Vein endothelial cell (primary cell): ENCODE data around the gene EPHA10. TPM values are rescaled to one million over a fixed set of nuclear protein-coding genes. Genes with fewer than 3 reads are reported as not detected.

Source experiments
- small RNA-seq: library from RNA; depleted of rRNA; stranded (forward); fragments of <200 nt; gene quantifications from one replicate; pipeline ENCODE3, GENCODE V24; 2012
- total RNA-seq: library from RNA; depleted of rRNA; stranded (reverse); fragments of >200 nt; gene quantifications from 2 replicates; pipeline ENCODE4 v1.2.3, GENCODE V29; 2012

EPHA10 gene
- not detected in 2 replicates for total RNA-seq

DNA sequence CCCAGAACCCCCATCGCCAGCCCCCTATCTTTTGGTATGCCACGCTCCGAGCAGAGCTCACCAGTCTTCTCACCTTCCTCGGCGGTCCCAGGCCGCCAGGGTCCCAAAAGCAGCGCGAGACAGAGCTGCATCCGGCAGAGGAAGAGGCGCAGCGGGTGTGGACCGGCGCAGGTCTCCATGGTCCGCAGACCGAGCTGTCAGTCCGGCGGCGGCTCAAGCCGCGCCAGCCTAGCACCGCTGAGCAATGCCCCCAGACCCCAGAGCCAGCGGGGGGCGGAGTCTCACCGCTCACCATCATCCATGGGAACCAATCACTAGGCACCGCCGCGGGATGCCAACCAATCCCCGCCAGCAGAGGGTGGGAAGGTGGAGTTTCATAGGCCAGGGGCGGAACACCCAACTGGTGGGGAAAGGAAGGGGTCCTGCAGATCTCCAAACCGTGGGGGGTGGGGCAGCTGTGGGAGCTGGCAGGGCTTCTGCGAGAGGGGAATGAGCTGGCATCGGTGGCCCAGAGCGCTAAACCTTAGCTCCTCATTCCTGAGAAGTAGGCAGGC lies at the start of gene EPHA10:
EPHA10 (minus strand) TSS at position 233 of the 554 bp plus-strand sequence; CDS start at position 179, 54 bp downstream.

DNA sequence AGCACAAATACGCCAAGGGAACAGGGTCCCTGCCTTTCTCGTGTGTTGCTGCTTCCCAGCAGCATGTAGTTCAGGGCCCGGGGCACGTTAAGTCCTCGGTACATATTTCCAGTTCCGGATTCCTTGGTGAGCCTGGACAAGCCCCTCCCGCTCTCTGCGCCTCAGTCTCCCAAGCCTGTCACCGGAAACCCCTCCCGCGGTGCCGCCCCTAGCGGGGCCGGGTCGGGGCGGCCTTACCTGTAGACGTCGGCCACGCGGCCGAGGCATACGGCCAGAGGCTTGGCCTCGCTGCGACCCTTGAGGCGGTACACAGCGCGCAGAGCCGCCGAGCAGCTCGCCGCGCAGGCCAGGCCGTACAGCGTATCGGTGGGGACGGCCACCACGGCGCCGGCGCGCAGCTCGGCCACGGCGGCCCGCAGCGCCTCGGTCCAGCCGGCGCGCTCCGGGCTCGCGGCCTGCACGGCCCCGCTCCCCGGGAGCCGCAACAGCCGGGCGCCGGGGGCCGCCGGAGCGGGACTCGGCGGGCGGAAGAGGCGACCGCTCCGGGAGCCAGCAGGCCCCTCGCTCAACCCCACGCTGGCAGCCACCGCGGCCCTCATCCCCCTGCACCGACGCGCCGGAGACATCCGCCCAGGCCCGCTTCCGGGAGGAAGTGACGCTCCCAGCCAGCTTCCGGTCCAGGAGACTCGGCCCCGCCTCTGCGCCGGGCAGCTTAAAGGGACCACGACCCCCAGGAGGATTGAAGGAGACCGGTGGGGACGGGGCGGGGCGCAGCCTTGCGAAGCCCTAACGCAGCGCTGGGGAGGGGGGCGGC lies 42.8 kb upstream of the EPHA10 start, which contains the start of the genes C1orf122 and YRDC:
C1orf122 (plus strand) TSS at position 236 of the 814 bp plus-strand sequence. CDS start 615 bp downstream, outside the sequence.
YRDC (minus strand) TSS at position 654 of the 814 bp plus-strand sequence; CDS start at position 626, 28 bp downstream.

DNA sequence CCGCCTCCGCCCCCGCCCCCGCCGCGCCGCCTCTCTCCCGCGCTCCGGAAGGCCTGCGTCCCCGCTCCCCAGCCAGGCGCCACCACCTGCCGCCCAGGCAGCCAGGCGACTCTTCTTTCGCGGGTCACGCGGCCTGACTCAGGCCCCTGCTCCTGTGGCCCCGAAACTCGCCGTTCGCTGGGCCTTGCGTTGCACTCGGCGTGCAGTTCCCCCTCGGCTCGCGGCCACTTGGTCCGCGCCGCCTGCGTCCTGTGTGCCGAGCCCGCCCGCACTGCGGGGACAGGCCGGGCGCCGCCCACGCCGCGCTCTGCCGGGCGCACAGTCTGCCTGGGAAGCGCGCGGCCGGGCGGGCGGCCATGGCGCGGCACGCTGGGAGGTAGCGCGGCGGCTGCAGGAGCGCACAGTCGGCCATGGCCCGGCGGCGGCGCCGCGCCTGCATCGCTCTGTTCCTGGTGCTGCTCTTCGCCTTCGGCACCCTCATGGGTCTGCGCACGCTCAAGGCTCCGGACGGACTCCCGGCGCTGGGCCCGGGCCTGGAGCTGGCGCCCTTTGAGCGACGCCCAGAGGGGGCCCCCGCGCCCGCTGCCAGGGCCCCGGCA lies 29.0 kb upstream of the EPHA10 start, which contains the start of gene MANEAL:
MANEAL (plus strand) TSS at position 75 of the 599 bp plus-strand sequence; CDS start at position 411, 336 bp downstream.

DNA sequence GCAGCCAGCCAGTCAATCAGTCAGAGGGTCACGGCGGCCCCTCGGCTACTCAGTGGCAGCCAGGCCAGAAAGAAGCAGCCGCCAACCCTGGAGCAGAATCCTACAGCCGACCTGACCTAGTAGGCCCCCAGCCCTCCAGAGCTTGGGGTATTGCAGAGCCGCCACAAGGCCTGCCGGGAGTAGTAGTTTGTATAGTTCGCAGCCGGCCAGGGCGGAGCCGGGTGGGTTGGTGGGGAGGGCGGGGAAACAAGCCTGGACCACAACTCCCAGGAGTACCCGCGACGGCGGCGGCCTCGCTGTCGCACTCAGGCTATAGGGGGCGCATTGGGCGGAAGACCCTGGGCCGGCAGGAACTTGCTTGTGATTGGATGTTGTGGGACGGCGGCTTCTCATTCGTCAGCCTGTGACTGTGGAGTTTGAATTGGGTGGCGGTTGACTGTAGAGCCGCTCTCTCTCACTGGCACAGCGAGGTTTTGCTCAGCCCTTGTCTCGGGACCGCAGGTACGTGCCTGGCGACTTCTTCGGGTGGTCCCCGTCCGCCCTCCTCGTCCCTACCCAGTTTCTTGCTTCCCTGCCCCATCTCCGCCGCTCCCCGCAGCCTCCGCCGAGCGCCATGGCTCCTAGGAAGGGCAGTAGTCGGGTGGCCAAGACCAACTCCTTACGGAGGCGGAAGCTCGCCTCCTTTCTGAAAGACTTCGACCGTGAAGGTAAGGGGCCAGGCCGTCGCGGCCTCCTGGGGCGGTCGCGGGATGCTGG lies 72.7 kb downstream of the EPHA10 start, which contains the start of gene CDCA8:
CDCA8 (plus strand) TSS at position 439 of the 756 bp plus-strand sequence; CDS start at position 614, 175 bp downstream.

Small RNA genes lying within 50 kb of the gene (small RNA-seq; reads per million reads assigned to genes)
- not detected for gene RF00019

Other genes with a start within 250 kb of the EPHA10 start
- 13.7 and 17.0 TPM in 2 replicates for gene SNIP1, start 210.8 kb downstream of the EPHA10 start, total RNA-seq
- gene DNALI1, start 208.2 kb downstream of the EPHA10 start, total RNA-seq: 1.5 and 2.3 TPM in 2 replicates
- gene GNL2, start 169.2 kb downstream of the EPHA10 start, total RNA-seq: 61.4 and 68.1 TPM in 2 replicates
- gene RSPO1, start 130.2 kb downstream of the EPHA10 start, total RNA-seq: not detected in 2 replicates
- gene CDCA8, start 72.6 kb downstream of the EPHA10 start, total RNA-seq: 8.8 and 18.6 TPM in 2 replicates
- gene MANEAL, start 28.7 kb upstream of the EPHA10 start, total RNA-seq: 1.3 and 2.0 TPM in 2 replicates
- gene C1orf122, start 42.7 kb upstream of the EPHA10 start, total RNA-seq: 14.4 and 23.5 TPM in 2 replicates
- 18.9 and 21.5 TPM in 2 replicates for gene YRDC, start 43.1 kb upstream of the EPHA10 start, total RNA-seq
- gene MTF1, start 94.5 kb upstream of the EPHA10 start, total RNA-seq: 4.2 and 4.4 TPM in 2 replicates
- 20.9 and 22.5 TPM in 2 replicates for gene INPP5B, start 181.9 kb upstream of the EPHA10 start, total RNA-seq
- 67.0 and 96.8 TPM in 2 replicates for gene SF3A3, start 224.9 kb upstream of the EPHA10 start, total RNA-seq
- gene FHL3, start 240.4 kb upstream of the EPHA10 start, total RNA-seq: 27.6 and 51.0 TPM in 2 replicates
- gene UTP11, start 247.6 kb upstream of the EPHA10 start, total RNA-seq: 49.6 and 60.7 TPM in 2 replicates